ENCODE results near the gene RFESD. TPM values are rescaled to one million over a fixed set of nuclear protein-coding genes. Genes with fewer than 3 reads are reported as not detected.

The RFESD gene
- total and polyA plus RNA-seq, 10 of the 15 experiments (the other 5 are each of a cell fraction or from before 2014, with no cell fraction given) = 1.9 to 14.7 (median 4.9) TPM

- H3K4me1 ChIP-seq (ENCODE audit: control insufficient read depth, insufficient read depth, low read length) = no peaks in the 10 kb centered on the region
- in situ Hi-C loops (cut with MboI) = no loop called here
- ATAC-seq = no peak
- H2AFZ ChIP-seq (ENCODE audit: control insufficient read depth, low read depth, low read length) = no peak overlapping the region
- ChIA-PET SMC1A (ENCODE audit: uncharacterized antibody, unreplicated experiment) (no interaction called here), POLR2A (no interaction called here), RAD21 (ENCODE audit: unreplicated experiment) (no interaction called here), CTCF (interaction anchor here (1.0 kb wide), 1 partner anchor 10 kb away, joined by 4 read pairs; no protein-coding TSS in a partner anchor)
- 73% methylated on average over 2 of the region's 2 CpGs for WGBS (ENCODE audit: insufficient coverage, insufficient replicate concordance, low lambda C conversion rate, missing lambda C conversion rate)
- no peak for FAIRE-seq
- H3K79me2 ChIP-seq (ENCODE audit: control insufficient read depth, insufficient read depth, low read length) = no peaks in the 10 kb centered on the region
- H3K27ac ChIP-seq (ENCODE audit: control insufficient read depth, insufficient read depth) = no peak overlapping the region
- H3K4me3 ChIP-seq = no peak overlapping the region
- no peak overlapping the region for H3K4me2 ChIP-seq (ENCODE audit: control insufficient read depth, insufficient read depth)
- no peaks in the 10 kb centered on the region for H3K36me3 ChIP-seq (ENCODE audit: control insufficient read depth in 2 of 2, insufficient read depth in 2 of 2, low read length in 1 of 2)
- H3K9me3 ChIP-seq (replicated peaks; ENCODE audit: control insufficient read depth, insufficient read depth, low read length) = no peaks in the 10 kb centered on the region
- intact Hi-C loops (cut with micrococcal nuclease; ENCODE audit: unreplicated experiment) = no loop called here
- TF ChIP-seq BHLHE40 (IDR thresholded peaks at IDR 0.05; ENCODE audit: borderline replicate concordance in 1 of 2, low read depth in 2 of 2, low read length in 1 of 2) (no peak), RBBP5 (conservative IDR thresholded peaks at IDR 0.05) (no peak), SUZ12 (IDR thresholded peaks at IDR 0.05; ENCODE audit: unreplicated experiment) (no peak), WRNIP1 (IDR thresholded peaks at IDR 0.05; ENCODE audit: borderline replicate concordance, low read depth, low read length) (no peak), BCLAF1 (IDR thresholded peaks at IDR 0.05) (no peak), CREB1 (IDR thresholded peaks at IDR 0.05; ENCODE audit: low read depth) (no peak), FOS (IDR thresholded peaks at IDR 0.05; ENCODE audit: borderline replicate concordance, extremely low read depth, insufficient read length) (no peak), RUNX3 (IDR thresholded peaks at IDR 0.05; ENCODE audit: low read length) (no peak), GABPA (IDR thresholded peaks at IDR 0.05; ENCODE audit: low read depth) (no peak), PKNOX1 (IDR thresholded peaks at IDR 0.05) (no peak), SMAD5 (IDR thresholded peaks at IDR 0.05; ENCODE audit: low read depth) (no peak), RAD21 (IDR thresholded peaks at IDR 0.05; ENCODE audit: insufficient read depth, low read depth, low read length) (no peak), BRCA1 (IDR thresholded peaks at IDR 0.05; ENCODE audit: low read depth, low read length) (no peak)
- DNase-seq (ENCODE audit: low read depth, low spot score) = no peak
- H3K27me3 ChIP-seq (replicated peaks in 1 of 2; ENCODE audit: control insufficient read depth in 2 of 2, insufficient read depth in 2 of 2, low read length in 1 of 2) = no peaks in the 10 kb centered on the region
- BruUV-seq (replicated peaks) = no TSS peak
- no peak overlapping the region for H3K9ac ChIP-seq (ENCODE audit: control insufficient read depth, insufficient read depth, low read length)
- H4K20me1 ChIP-seq (ENCODE audit: control insufficient read depth, insufficient read depth) = no peaks in the 10 kb centered on the region
These were observed 37.8 kb downstream of the RFESD start for GRCh38 chr5:95684361-95684760.

All from GM12878 (cell line).